ENCODE results near the gene KIR2DL4.
"Not testable (repeated sequence)": the region's sequence is repeated elsewhere in the genome, so short reads cannot be mapped to it uniquely, and the experiment has no call there.

Gene KIR2DL4

DNA sequence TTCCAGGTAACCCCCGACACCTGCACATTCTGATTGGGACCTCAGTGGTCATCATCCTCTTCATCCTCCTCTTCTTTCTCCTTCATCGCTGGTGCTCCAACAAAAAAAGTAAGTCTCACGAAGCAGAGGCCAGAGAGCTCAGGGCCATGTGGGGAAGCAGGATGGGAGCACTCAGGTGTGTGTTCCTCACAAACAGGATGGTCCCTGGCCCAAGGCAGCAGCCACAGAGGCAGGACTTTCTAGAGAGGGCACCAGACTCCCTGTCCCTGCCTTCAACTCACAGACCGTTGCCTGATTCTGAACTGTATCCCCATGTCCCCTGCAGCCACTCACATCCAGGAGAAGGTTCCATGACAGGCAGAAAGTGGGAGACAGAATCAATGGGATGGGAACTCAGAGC, 20.5 kb upstream of the KIR2DL4 start:
- not testable (repeated sequence) for H3K36me3 ChIP-seq (ENCODE audit: insufficient read depth, low read length); H3K9me3 ChIP-seq (ENCODE audit: low read depth, low read length); H3K9ac ChIP-seq (ENCODE audit: insufficient read length); H3K27ac ChIP-seq; H3K4me3 ChIP-seq; DNase-seq (ENCODE audit: low read depth, low spot score)

DNA sequence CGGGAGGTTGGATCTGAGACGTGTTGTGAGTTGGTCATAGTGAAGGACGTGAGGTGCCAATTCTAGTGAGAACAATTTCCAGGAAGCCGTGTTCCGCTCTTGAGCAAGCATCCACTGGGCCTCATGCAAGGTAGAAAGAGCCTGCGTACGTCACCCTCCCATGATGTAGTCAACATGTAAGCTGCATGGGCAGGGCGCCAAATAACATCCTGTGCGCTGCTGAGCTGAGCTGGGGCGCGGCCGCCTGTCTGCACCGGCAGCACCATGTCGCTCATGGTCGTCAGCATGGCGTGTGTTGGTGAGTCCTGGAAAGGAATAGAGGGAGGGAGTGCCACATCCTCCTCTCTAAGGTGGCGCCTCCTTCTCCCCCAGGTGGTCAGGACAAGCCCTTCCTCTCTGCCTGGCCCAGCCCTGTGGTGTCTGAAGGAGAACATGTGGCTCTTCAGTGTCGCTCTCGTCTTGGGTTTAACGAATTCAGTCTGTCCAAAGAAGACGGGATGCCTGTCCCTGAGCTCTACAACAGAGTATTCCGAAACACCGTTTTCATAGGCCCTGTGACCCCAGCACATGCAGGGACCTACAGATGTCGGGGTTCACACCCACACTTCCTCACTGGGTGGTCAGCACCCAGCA, 17.2 kb upstream of the KIR2DL4 start:
- H3K27ac ChIP-seq; H3K9me3 ChIP-seq (ENCODE audit: low read depth, low read length); DNase-seq (ENCODE audit: low read depth, low spot score): not testable (repeated sequence)

DNA sequence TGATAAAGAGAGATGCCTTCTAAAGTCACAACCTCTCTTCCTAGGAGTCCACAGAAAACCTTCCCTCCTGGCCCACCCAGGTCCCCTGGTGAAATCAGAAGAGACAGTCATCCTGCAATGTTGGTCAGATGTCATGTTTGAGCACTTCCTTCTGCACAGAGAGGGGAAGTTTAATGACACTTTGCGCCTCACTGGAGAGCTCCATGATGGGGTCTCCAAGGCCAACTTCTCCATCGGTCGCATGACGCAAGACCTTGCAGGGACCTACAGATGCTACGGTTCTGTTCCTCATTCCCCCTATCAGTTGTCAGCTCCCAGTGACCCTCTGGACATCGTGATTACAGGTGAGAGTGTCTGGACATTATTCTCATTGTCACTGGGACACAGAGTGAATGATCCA, 15.3 kb upstream of the KIR2DL4 start:
- H3K36me3 ChIP-seq (ENCODE audit: insufficient read depth, low read length); H3K9ac ChIP-seq (ENCODE audit: insufficient read length); H3K27ac ChIP-seq; H3K9me3 ChIP-seq (ENCODE audit: low read depth, low read length); DNase-seq (ENCODE audit: low read depth, low spot score); H3K4me3 ChIP-seq: not testable (repeated sequence)

More for the DNA sequence above, 17.2 kb upstream of the KIR2DL4 start:
- H3K9ac ChIP-seq (ENCODE audit: insufficient read length); H3K4me3 ChIP-seq; H3K36me3 ChIP-seq (ENCODE audit: insufficient read depth, low read length): not testable (repeated sequence)

DNA sequence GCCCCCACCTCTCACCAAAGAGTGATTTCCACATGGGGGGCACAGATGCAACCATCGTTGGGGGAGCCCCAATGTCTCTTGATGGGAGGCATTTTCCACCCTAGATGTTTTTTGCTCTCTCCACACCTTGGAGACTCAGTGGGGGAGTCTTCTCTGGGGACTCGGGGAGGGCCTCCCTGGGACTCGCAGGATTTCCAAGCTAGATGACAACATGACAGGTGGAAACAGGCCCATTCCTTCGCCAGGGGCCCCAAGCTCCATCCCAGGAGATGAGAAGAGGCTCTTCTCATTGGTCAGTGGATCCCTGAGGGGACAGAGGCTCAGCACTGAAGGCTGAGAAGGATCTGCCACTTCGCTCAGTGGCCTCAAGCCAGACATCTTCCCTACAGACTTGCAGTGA, 12.7 kb upstream of the KIR2DL4 start:
- no peak overlapping the region for H3K4me3 ChIP-seq
- H3K9me3 ChIP-seq (ENCODE audit: low read depth, low read length): no peaks in the 10 kb centered on the region
- no peak overlapping the region for H3K27ac ChIP-seq
- TF ChIP-seq POLR2AphosphoS5 (IDR thresholded peaks at IDR 0.05; ENCODE audit: borderline replicate concordance, low read depth, low read length): no peak
- TF ChIP-seq EZH2 (IDR thresholded peaks at IDR 0.05): no peak
- TF ChIP-seq FOXP2 (optimal IDR thresholded peaks at IDR 0.05; ENCODE audit: control extremely low read depth, extremely low read length, insufficient read depth): no peak
- no peaks in the 10 kb centered on the region for H3K36me3 ChIP-seq (ENCODE audit: insufficient read depth, low read length)
- no peak for DNase-seq (ENCODE audit: low read depth, low spot score)
- no peak overlapping the region for H3K9ac ChIP-seq (ENCODE audit: insufficient read length)

DNA sequence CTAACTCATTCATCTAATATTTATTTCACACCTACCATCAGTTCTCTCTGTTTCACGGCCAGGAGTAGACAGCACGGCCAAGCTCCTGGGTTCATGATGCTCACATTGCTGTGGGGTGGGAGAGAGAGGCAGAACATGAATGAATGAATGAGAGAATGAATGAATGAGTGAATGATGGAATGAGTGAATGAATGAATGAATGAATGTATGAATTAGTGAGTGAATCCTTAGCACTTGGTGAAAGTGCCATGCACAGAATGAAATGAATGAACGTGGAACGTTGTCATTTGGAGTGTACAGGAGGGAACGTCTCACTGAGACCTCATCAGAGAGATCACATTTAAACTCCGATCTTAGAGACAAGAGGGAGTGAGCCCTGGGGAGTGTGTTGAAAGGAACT, 11.9 kb upstream of the KIR2DL4 start:
- no peak overlapping the region for H3K27ac ChIP-seq
- no peak for DNase-seq (ENCODE audit: low read depth, low spot score)
- no peak for TF ChIP-seq EZH2 (IDR thresholded peaks at IDR 0.05)
- no peak for TF ChIP-seq POLR2AphosphoS5 (IDR thresholded peaks at IDR 0.05; ENCODE audit: borderline replicate concordance, low read depth, low read length)
- TF ChIP-seq FOXP2 (optimal IDR thresholded peaks at IDR 0.05; ENCODE audit: control extremely low read depth, extremely low read length, insufficient read depth): no peak
- H3K4me3 ChIP-seq: no peak overlapping the region
- H3K9ac ChIP-seq (ENCODE audit: insufficient read length): no peak overlapping the region
- no peaks in the 10 kb centered on the region for H3K9me3 ChIP-seq (ENCODE audit: low read depth, low read length)
- no peaks in the 10 kb centered on the region for H3K36me3 ChIP-seq (ENCODE audit: insufficient read depth, low read length)

DNA sequence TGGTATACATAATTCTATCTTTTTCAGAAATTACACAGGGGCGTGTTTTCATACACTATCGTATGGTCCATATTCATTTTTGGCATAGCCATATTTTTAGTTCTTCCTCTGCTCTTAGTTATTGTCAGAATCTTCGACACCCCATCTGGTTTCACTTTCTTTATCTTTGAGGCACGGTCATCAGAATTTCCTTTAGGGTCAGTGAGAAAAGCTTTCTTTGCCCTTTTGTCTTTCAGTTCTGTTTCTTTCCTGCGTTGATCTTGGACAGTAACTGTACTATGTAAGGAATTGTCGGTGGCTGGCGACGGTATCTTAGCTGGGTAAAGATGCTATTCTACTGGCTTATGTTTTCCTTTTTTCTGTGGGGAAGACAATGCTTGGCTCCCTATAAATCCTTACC, 10.6 kb upstream of the KIR2DL4 start:
- Histone ChIP-seq H3K36me3 (ENCODE audit: insufficient read depth, low read length) (no peaks in the 10 kb centered on the region), H3K27ac (no peak overlapping the region), H3K4me3 (no peak overlapping the region), H3K9ac (ENCODE audit: insufficient read length) (no peak overlapping the region), H3K9me3 (ENCODE audit: low read depth, low read length) (no peaks in the 10 kb centered on the region)
- no peak for TF ChIP-seq EZH2 (IDR thresholded peaks at IDR 0.05)
- TF ChIP-seq FOXP2 (optimal IDR thresholded peaks at IDR 0.05; ENCODE audit: control extremely low read depth, extremely low read length, insufficient read depth): no peak
- no peak for TF ChIP-seq POLR2AphosphoS5 (IDR thresholded peaks at IDR 0.05; ENCODE audit: borderline replicate concordance, low read depth, low read length)
- DNase-seq (ENCODE audit: low read depth, low spot score): no peak

DNA sequence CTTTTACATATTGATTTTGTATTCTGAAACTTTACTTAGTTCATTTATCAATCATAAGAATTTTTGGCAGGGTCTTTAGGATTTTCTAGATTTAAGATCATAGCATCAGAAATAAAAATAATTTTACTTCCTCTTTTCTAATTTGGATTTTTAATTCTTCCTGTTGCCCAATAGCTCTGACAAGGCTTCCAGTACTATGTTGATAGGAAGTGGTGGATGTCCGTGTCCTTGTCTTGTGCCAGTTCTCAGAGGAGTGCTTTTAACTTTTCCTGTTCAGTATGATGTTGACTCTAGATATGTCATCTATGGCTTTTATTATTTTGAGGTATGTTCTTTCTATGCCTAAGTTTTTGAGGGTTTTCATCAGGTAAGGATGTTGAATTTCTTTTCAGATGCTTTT, 7.7 kb upstream of the KIR2DL4 start:
- Histone ChIP-seq H3K4me3 (no peak overlapping the region), H3K9ac (ENCODE audit: insufficient read length) (no peak overlapping the region), H3K36me3 (ENCODE audit: insufficient read depth, low read length) (no peaks in the 10 kb centered on the region), H3K9me3 (ENCODE audit: low read depth, low read length) (0 out of 2 replicates have a peak, but pooled peaks cover 2% of the 10 kb centered on the region), H3K27ac (no peak overlapping the region)
- TF ChIP-seq POLR2AphosphoS5 (IDR thresholded peaks at IDR 0.05; ENCODE audit: borderline replicate concordance, low read depth, low read length) (no peak), EZH2 (IDR thresholded peaks at IDR 0.05) (no peak), FOXP2 (optimal IDR thresholded peaks at IDR 0.05; ENCODE audit: control extremely low read depth, extremely low read length, insufficient read depth) (no peak)
- DNase-seq (ENCODE audit: low read depth, low spot score): no peak

DNA sequence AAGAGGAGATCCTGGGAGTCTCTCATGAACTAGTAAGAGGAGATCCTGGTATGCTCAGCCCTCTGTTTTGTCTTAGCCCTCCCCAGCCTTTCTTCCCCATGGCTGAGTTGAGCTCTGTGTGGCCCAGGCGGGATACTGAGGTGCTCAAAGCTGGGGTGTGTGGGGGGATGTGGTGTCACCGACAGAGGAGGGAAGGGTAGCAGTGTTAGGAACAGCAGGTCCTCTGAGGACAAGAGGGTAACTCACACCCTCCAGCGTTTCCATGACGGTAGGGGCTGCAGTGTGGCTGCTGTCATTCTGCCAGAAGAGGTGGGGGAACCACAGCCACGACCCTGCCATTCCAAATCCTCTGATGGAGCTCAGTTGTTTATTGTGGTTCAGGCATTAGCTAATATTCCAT, 691 bp downstream of the KIR2DL4 start:
- TF ChIP-seq FOXP2 (optimal IDR thresholded peaks at IDR 0.05; ENCODE audit: control extremely low read depth, extremely low read length, insufficient read depth) (no peak), POLR2AphosphoS5 (IDR thresholded peaks at IDR 0.05; ENCODE audit: borderline replicate concordance, low read depth, low read length) (no peak), EZH2 (IDR thresholded peaks at IDR 0.05) (no peak)
- Histone ChIP-seq H3K27ac (no peak overlapping the region), H3K9me3 (ENCODE audit: low read depth, low read length) (0 out of 2 replicates have a peak, but pooled peaks cover 2% of the 10 kb centered on the region), H3K4me3 (no peak overlapping the region), H3K36me3 (ENCODE audit: insufficient read depth, low read length) (no peaks in the 10 kb centered on the region), H3K9ac (ENCODE audit: insufficient read length) (no peak overlapping the region)
- no peak for DNase-seq (ENCODE audit: low read depth, low spot score)

DNA sequence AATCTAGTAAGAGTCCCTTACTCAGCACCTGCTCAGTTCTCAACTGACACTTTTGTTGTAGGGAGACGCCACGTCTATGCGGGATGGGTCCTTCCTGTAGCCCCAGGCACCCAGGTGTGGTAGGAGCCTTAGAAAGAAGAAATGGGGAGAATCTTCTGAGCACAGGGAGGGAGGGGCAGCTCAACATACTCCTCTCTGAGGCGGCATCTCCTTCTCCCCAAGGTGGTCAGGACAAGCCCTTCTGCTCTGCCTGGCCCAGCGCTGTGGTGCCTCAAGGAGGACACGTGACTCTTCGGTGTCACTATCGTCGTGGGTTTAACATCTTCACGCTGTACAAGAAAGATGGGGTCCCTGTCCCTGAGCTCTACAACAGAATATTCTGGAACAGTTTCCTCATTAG, 1.2 kb downstream of the KIR2DL4 start:
- no peak for DNase-seq (ENCODE audit: low read depth, low spot score)
- no peak overlapping the region for H3K9ac ChIP-seq (ENCODE audit: insufficient read length)
- H3K27ac ChIP-seq: no peak overlapping the region
- no peaks in the 10 kb centered on the region for H3K9me3 ChIP-seq (ENCODE audit: low read depth, low read length)
- H3K4me3 ChIP-seq: no peak overlapping the region
- no peaks in the 10 kb centered on the region for H3K36me3 ChIP-seq (ENCODE audit: insufficient read depth, low read length)
- TF ChIP-seq POLR2AphosphoS5 (IDR thresholded peaks at IDR 0.05; ENCODE audit: borderline replicate concordance, low read depth, low read length) (no peak), EZH2 (IDR thresholded peaks at IDR 0.05) (no peak), FOXP2 (optimal IDR thresholded peaks at IDR 0.05; ENCODE audit: control extremely low read depth, extremely low read length, insufficient read depth) (no peak)

All from SK-N-MC (cell line).